ENCODE measurements around the gene RBPJL. TPM values are rescaled to one million over a fixed set of nuclear protein-coding genes. Genes with fewer than 3 reads are reported as not detected.

RBPJL gene
- not detected in 5 replicates for total RNA-seq (2022; extraction: Qiagen RNA extraction)

DNA sequence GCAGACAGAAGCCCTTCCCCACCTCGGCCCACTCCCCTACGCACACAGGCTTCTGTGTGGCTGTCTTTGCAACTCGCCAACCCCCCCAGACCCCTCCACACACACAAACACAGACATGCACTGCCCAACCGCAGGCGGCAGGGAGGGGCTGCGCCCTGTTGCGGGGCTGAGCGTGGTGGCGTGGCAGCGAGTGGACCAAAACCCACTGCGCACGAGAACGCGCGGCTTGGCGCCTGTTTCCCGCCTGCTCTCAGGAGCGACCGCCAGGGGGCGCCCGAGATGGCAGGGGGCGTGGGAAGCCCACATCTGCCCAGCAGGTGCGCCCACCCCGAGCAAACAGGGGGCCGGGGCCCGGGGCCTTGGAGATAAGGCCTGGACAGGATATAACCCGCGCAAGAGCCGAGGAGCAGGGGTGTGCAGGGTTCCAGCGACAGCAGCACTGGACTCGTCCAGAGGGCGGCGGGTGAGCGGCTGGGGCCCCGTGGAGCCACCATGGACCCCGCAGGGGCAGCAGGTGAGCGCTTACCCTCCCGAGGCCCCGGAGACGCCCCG, at the start of gene RBPJL:
Gene RBPJL, plus strand, starts transcription at position 410 of the 552 bp plus-strand sequence. Its CDS starts 83 bp downstream, at position 493.

DNA sequence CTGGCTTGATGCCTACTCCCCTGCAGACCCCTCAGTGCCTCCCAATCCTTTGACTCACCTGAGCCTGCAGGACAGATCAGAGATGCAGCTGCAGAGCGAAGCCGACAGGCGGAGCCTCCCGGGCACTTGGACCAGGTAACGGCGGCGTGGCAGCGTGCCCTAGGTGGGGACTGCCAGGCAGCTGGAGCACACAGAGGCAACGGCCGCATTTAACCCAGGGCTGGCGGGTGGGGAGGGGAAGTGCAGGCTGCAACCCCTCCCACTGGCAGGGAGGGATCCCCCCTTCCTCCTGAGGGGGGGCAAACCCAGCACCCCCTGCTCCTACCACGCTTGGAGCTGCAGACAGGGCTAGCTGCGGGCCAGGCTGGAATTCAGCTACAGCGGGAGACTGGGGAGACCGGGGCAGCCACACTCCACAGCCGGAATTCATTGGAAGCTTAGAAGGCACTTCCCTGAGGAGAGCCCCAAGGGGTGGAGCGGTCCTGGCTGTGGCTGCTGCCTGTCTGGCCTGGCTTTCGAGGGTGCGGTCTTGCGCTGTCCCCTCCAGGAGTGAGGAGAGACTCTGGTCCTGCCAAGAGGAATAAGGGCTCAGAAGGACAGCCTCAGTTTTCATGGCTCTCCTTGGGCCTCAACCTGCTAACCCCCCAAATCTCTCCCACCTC, 1.6 kb downstream of the RBPJL start, which contains the start of gene MATN4:
Gene MATN4, minus strand, starts transcription at position 183 of the 662 bp plus-strand sequence. CDS start 2,717 bp downstream, outside the sequence.

DNA sequence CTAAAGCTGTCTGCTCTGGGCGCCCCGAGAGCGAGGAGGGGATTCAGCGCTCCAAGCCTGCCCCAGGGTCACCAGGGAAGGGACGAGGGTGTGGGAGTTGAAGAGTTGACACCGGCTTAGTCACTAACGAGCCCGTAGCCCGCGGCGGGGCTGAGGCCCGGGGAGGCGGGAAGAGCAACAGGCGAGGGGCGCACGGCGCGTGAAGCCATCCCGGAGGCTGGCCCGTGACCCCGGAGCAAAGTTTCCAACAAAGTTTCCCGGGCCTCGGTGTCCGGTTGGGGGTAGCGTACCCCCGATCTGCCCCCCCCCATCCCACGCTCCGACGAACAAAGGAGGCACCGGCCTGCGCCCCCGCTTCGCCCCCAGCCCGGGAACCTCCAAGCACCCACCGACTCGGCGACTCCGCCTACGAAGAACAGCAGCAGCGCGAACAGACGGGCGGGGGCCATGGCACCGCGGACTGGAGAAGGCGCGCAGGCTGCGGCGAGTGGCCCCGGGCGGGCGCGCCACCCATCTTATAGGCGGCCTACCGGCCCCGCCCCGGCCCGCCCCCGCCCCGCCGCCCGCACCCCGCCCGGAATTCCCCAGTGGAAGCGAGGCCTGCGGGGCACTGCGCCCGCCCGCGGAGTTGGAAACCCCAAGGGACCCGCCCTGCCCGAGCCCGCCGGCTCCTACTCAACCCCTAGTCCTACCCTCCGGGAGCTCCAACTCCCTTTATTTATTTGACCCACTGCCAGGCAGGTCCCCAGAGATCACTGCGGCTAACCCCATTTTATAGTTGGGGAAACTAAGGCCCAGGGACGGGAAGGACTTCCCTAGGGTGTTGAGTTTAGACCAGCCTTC, 41.5 kb downstream of the RBPJL start, which contains the start of gene SDC4:
Gene SDC4, minus strand, starts transcription at position 489 of the 843 bp plus-strand sequence. Its CDS starts 40 bp downstream, at position 449.

GRCh38 chr20:45362804-45363610, 56.4 kb downstream of the RBPJL start, which contains the start of gene SYS1:
SYS1 (plus strand) TSS chr20:45363156; CDS start chr20:45363532, 376 bp downstream.

Other genes starting within 250 kb of the RBPJL start
- not detected in 5 replicates for gene KCNS1, start 205.7 kb upstream of the RBPJL start, total RNA-seq (2022; extraction: Qiagen RNA extraction)
- 0.08 TPM in 1 of 5 replicates, not detected in the others for gene WFDC5, start 191.7 kb upstream of the RBPJL start, total RNA-seq (2022; extraction: Qiagen RNA extraction)
- not detected in 5 replicates for gene WFDC12, start 182.4 kb upstream of the RBPJL start, total RNA-seq (2022; extraction: Qiagen RNA extraction)
- gene PI3, start 131.9 kb upstream of the RBPJL start, total RNA-seq (2022; extraction: Qiagen RNA extraction): 2.6 to 5.1 TPM (median 3.0 TPM) in 5 replicates
- gene SEMG1, start 99.8 kb upstream of the RBPJL start, total RNA-seq (2022; extraction: Qiagen RNA extraction): not detected in 5 replicates
- gene SEMG2, start 85.5 kb upstream of the RBPJL start, total RNA-seq (2022; extraction: Qiagen RNA extraction): not detected in 5 replicates
- gene SLPI, start 52.3 kb upstream of the RBPJL start, total RNA-seq (2022; extraction: Qiagen RNA extraction): 10.1 to 16.1 TPM (median 11.6 TPM) in 5 replicates
- 0.10 to 0.22 TPM (median 0.12 TPM) in 4 of 5 replicates, not detected in the other for gene MATN4, start 1.5 kb downstream of the RBPJL start, total RNA-seq (2022; extraction: Qiagen RNA extraction)
- gene SDC4, start 41.6 kb downstream of the RBPJL start, total RNA-seq (2022; extraction: Qiagen RNA extraction): 89.5 to 111 TPM (median 95.6 TPM) in 5 replicates
- 26.8 to 32.0 TPM (median 29.4 TPM) in 5 replicates for gene SYS1, start 56.3 kb downstream of the RBPJL start, total RNA-seq (2022; extraction: Qiagen RNA extraction)
- not detected in 5 replicates for gene TP53TG5, start 71.5 kb downstream of the RBPJL start, total RNA-seq (2022; extraction: Qiagen RNA extraction)
- 21.2 to 29.3 TPM (median 25.5 TPM) in 5 replicates for gene DBNDD2, start 101.4 kb downstream of the RBPJL start, total RNA-seq (2022; extraction: Qiagen RNA extraction)
- 91.5 to 104 TPM (median 96.9 TPM) in 5 replicates for gene PIGT, start 109.3 kb downstream of the RBPJL start, total RNA-seq (2022; extraction: Qiagen RNA extraction)
- gene WFDC2, start 162.9 kb downstream of the RBPJL start, total RNA-seq (2022; extraction: Qiagen RNA extraction): 0.15 to 0.32 TPM in 2 of 5 replicates, not detected in the others
- gene SPINT3, start 208.8 kb downstream of the RBPJL start, total RNA-seq (2022; extraction: Qiagen RNA extraction): not detected in 5 replicates
- not detected in 5 replicates for gene WFDC6, start 232.6 kb downstream of the RBPJL start, total RNA-seq (2022; extraction: Qiagen RNA extraction)
- gene EPPIN, start 240.6 kb downstream of the RBPJL start, total RNA-seq (2022; extraction: Qiagen RNA extraction): not detected in 5 replicates

Data from A549 treated with AZD2906 at 1 μM for 4 hours (cell line).